Thyroid gland (tissue), 4 donors: ENCODE measurements around the gene INPP4A.

Source experiments
- POLR2A ChIP-seq, 2 donors: fragments of 450-650 bp; IDR thresholded peaks; one replicate each; pipeline ENCODE4 v1.6.1; 2017; ENCODE audit warnings: antibody characterized with exemption in 2 of 2, mild to moderate bottlenecking in 2 of 2, moderate library complexity in 1 of 2
- TF ChIP-seq, protein P1 (sequence below), 6 experiments: fragments of 200-600 bp in 3 of 6; fragments of 450-650 bp in 3 of 6; sonication (generic) in 3 of 6; IDR thresholded peaks; one replicate each; pipeline ENCODE4 v1.5.1; 2016 to 2019; ENCODE audit warnings: antibody characterized with exemption in 6 of 6, mild to moderate bottlenecking in 2 of 6, inconsistent platforms in 1 of 6, moderate library complexity in 1 of 6

DNA sequence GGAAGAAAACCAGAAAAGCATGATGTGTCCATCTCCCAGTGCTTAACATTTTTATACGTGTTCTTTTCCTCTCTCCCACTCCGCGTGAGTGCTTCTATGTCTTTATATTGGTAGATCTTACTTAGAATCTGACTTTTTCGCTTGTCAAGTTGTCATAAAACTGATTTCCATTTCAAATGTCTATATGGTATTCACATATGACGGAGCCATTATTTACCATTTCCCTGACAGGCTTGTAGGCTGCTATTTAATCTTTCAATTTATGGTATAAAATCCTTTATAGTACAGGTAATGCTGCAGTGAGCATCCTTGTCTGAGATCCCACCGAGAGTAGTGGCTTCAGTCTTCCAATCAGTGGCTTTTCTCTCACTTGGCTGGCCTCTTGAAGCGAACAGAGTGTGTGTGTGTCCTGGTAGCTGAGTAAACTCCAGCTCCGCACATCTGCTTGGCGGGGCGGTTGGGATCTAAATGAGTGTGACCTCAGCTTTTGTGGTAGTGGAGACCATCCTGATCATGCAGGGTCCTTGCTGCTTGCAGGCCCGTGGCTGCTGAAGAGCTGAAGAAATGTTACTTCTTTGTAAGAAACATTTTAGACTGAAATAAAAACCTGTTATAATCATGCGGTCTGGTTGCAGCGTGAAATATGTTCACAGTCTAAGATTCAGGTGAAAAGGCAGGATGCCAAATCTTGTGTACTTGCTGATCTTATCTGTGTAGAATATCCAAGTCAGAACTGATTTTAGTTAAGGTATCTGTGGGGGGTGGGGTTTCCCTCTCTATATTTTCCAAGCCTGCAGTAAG lies 40.2 kb downstream of the INPP4A start:
- TF ChIP-seq, protein P1, sequence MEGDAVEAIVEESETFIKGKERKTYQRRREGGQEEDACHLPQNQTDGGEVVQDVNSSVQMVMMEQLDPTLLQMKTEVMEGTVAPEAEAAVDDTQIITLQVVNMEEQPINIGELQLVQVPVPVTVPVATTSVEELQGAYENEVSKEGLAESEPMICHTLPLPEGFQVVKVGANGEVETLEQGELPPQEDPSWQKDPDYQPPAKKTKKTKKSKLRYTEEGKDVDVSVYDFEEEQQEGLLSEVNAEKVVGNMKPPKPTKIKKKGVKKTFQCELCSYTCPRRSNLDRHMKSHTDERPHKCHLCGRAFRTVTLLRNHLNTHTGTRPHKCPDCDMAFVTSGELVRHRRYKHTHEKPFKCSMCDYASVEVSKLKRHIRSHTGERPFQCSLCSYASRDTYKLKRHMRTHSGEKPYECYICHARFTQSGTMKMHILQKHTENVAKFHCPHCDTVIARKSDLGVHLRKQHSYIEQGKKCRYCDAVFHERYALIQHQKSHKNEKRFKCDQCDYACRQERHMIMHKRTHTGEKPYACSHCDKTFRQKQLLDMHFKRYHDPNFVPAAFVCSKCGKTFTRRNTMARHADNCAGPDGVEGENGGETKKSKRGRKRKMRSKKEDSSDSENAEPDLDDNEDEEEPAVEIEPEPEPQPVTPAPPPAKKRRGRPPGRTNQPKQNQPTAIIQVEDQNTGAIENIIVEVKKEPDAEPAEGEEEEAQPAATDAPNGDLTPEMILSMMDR (IDR thresholded peaks at IDR 0.05): no peak
- TF ChIP-seq POLR2A (IDR thresholded peaks at IDR 0.05): no peak
